SK-N-MC (cell line): ENCODE results near the gene KIF3C.

Experiments used
- EZH2 ChIP-seq: fragments of 200-600 bp; sonication (generic); IDR thresholded peaks from one replicate; pipeline ENCODE4 v1.6.1; 2017; ENCODE audit warnings: antibody characterized with exemption
- POLR2AphosphoS5 ChIP-seq: IDR thresholded peaks from 2 replicates; pipeline ENCODE4 v1.6.1; 2012; ENCODE audit warnings: mild to moderate bottlenecking, low read depth, low read length, borderline replicate concordance

DNA sequence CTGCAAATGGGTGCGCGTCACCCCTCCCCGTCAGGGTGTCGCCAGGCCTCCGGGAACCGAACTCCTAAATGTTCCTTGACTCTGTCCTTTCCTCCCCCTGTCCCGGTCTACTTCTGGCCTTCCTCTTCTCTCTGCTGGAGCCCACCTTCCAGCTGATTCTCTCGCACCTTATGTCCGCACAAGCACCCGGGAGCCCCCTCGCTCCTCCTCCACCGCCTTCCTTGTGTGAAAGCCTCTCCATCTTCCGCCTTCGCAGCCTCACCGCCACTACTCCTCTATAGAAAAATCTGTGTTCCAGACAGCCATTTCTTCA is 627 bp upstream of the KIF3C start:
- TF ChIP-seq POLR2AphosphoS5 (no peak), EZH2 (no peak)
